ENCODE measurements around the gene SORCS3. TPM values are rescaled to one million over a fixed set of nuclear protein-coding genes. Genes with fewer than 3 reads are reported as not detected.

SORCS3 gene
- total RNA-seq, 1 experiment from 2014 or later = 0.94 TPM

- H3K4me1 Mint-ChIP-seq = peaks cover 24% of the 10 kb centered on the region
- H3K27ac Mint-ChIP-seq = no peak overlapping the region
- POLR2A ChIA-PET = interaction anchor here (0.6 kb wide), 1 partner anchor 194 kb away, joined by 3 read pairs; no protein-coding TSS in a partner anchor
- CTCF ChIA-PET = interaction anchor here (1.5 to 3.2 kb wide), 3 partner anchors 9 to 138 kb away, joined by 4 to 11 read pairs (median 9); no protein-coding TSS in a partner anchor
- no peaks in the 10 kb centered on the region for H3K36me3 Mint-ChIP-seq
- H3K9me3 Mint-ChIP-seq = no peaks in the 10 kb centered on the region
- no peak for TF ChIP-seq ZNF138 (CRISPR knock-in tag; conservative IDR thresholded peaks at IDR 0.05)
- TF ChIP-seq NFE2L1 (CRISPR knock-in tag; IDR thresholded peaks at IDR 0.05) = no peak
- TF ChIP-seq ZNF219 (CRISPR knock-in tag; IDR thresholded peaks at IDR 0.05; ENCODE audit: borderline replicate concordance) = no peak
- no peak for TF ChIP-seq GRHL2 (CRISPR knock-in tag; IDR thresholded peaks at IDR 0.05; ENCODE audit: insufficient replicate concordance, severe bottlenecking)
- DNase-seq (ENCODE audit: low spot score) (peak; percentile 14), ATAC-seq (peak; percentile 66)
- no peaks in the 10 kb centered on the region for H3K27me3 Mint-ChIP-seq (ENCODE audit: low read depth)
- H3K4me3 Mint-ChIP-seq = no peak overlapping the region
Observed at GRCh38 chr10:104777086-104777799, 136.2 kb downstream of the SORCS3 start.

- Mint-ChIP-seq H3K36me3 (no peaks in the 10 kb centered on the region), H3K27me3 (ENCODE audit: low read depth) (no peaks in the 10 kb centered on the region), H3K27ac (no peak overlapping the region), H3K9me3 (no peaks in the 10 kb centered on the region), H3K4me3 (no peak overlapping the region), H3K4me1 (peaks cover 24% of the 10 kb centered on the region)
- CTCF ChIA-PET = interaction anchor here (1.9 to 3.2 kb wide), 2 partner anchors 136 to 140 kb away, joined by 9 to 11 read pairs; no protein-coding TSS in a partner anchor
- ATAC-seq (no peak), DNase-seq (ENCODE audit: low spot score) (no peak)
- TF ChIP-seq, protein P1, sequence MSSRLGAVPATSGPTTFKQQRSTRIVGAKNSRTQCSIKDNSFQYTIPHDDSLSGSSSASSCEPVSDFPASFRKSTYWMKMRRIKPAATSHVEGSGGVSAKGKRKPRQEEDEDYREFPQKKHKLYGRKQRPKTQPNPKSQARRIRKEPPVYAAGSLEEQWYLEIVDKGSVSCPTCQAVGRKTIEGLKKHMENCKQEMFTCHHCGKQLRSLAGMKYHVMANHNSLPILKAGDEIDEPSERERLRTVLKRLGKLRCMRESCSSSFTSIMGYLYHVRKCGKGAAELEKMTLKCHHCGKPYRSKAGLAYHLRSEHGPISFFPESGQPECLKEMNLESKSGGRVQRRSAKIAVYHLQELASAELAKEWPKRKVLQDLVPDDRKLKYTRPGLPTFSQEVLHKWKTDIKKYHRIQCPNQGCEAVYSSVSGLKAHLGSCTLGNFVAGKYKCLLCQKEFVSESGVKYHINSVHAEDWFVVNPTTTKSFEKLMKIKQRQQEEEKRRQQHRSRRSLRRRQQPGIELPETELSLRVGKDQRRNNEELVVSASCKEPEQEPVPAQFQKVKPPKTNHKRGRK (CRISPR knock-in tag; IDR thresholded peaks at IDR 0.05; ENCODE audit: borderline replicate concordance) = no peak
- TF ChIP-seq E2F5 (CRISPR knock-in tag; IDR thresholded peaks at IDR 0.05) (no peak), SMAD4 (CRISPR knock-in tag; IDR thresholded peaks at IDR 0.05) (no peak), ZNF425 (CRISPR knock-in tag; conservative IDR thresholded peaks at IDR 0.05) (no peak), TCF7 (CRISPR knock-in tag; IDR thresholded peaks at IDR 0.05; ENCODE audit: low read depth) (no peak), SOX15 (CRISPR knock-in tag; IDR thresholded peaks at IDR 0.05) (no peak), ATF1 (CRISPR knock-in tag; IDR thresholded peaks at IDR 0.05) (no peak), ZNF138 (CRISPR knock-in tag; conservative IDR thresholded peaks at IDR 0.05) (no peak)
- POLR2A ChIA-PET = no interaction called here
Observed at GRCh38 chr10:104778371-104778770, 137.3 kb downstream of the SORCS3 start.

GRCh38 chr10:104779701-104780100 lies 138.6 kb downstream of the SORCS3 start:
- POLR2A ChIA-PET = no interaction called here

More at GRCh38 chr10:104779701-104780100, 138.6 kb downstream of the SORCS3 start:
- Mint-ChIP-seq H3K36me3 (no peaks in the 10 kb centered on the region), H3K27ac (no peak overlapping the region), H3K27me3 (ENCODE audit: low read depth) (no peaks in the 10 kb centered on the region), H3K9me3 (no peaks in the 10 kb centered on the region), H3K4me3 (no peak overlapping the region), H3K4me1 (peaks cover 18% of the 10 kb centered on the region)
- ATAC-seq = no peak
- no peak for DNase-seq (ENCODE audit: low spot score)
- CTCF ChIA-PET = no interaction called here
- TF ChIP-seq ZNF263 (CRISPR knock-in tag; IDR thresholded peaks at IDR 0.05; ENCODE audit: low read depth) (no peak), SP1 (CRISPR knock-in tag; conservative IDR thresholded peaks at IDR 0.05) (no peak), FOXP1 (CRISPR knock-in tag; IDR thresholded peaks at IDR 0.05; ENCODE audit: borderline replicate concordance) (no peak), TEAD1 (CRISPR knock-in tag; IDR thresholded peaks at IDR 0.05) (no peak), HMGA2 (CRISPR knock-in tag; IDR thresholded peaks at IDR 0.05) (no peak), ZNF138 (CRISPR knock-in tag; conservative IDR thresholded peaks at IDR 0.05) (no peak), SOX15 (CRISPR knock-in tag; IDR thresholded peaks at IDR 0.05) (no peak)
- TF ChIP-seq, protein P2, sequence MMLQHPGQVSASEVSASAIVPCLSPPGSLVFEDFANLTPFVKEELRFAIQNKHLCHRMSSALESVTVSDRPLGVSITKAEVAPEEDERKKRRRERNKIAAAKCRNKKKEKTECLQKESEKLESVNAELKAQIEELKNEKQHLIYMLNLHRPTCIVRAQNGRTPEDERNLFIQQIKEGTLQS (CRISPR knock-in tag; conservative IDR thresholded peaks at IDR 0.05) = no peak
- TF ChIP-seq, protein P3, sequence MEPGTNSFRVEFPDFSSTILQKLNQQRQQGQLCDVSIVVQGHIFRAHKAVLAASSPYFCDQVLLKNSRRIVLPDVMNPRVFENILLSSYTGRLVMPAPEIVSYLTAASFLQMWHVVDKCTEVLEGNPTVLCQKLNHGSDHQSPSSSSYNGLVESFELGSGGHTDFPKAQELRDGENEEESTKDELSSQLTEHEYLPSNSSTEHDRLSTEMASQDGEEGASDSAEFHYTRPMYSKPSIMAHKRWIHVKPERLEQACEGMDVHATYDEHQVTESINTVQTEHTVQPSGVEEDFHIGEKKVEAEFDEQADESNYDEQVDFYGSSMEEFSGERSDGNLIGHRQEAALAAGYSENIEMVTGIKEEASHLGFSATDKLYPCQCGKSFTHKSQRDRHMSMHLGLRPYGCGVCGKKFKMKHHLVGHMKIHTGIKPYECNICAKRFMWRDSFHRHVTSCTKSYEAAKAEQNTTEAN (CRISPR knock-in tag; IDR thresholded peaks at IDR 0.05) = no peak

Measured in WTC11 (cell line).